Panc1 (cell line): ENCODE data around the gene CASP6. TPM values are rescaled to one million over a fixed set of nuclear protein-coding genes. Genes with fewer than 3 reads are reported as not detected.

Source experiments
- ATAC-seq: fragments of 200-7000 bp; cut with Tn5 transposase; 2 replicates; pipeline ENCODE4 v1.9.1; 2020; ENCODE audit warnings: mild to moderate bottlenecking, moderate library complexity
- BruUV-seq: library from RNA; stranded (reverse); fragments of 400-500 nt; replicated peaks from 2 replicates; lab custom pipeline; 2021; lab: Mats Ljungman, UMichigan
- CTCF ChIA-PET: fragments of 300-600 bp; sonication (Branson Sonifier 250); formaldehyde crosslinking; loops from one replicate; lab custom pipeline; 2022; ENCODE audit warnings: antibody characterized with exemption; lab: Charles Lee
- POLR2A ChIA-PET: fragments of 300-600 bp; sonication (Branson Sonifier 250); formaldehyde crosslinking; loops from one replicate; lab custom pipeline; 2022; ENCODE audit warnings: antibody characterized with exemption; lab: Charles Lee
- DNase-seq: peaks from one replicate; pipeline ENCODE4 v3.0.0-alpha.2; 2010; ENCODE audit warnings: low read depth, low spot score
- H3K27ac ChIP-seq: 2 replicates; pipeline ENCODE4 v1.5.1; 2011; ENCODE audit warnings: mild to moderate bottlenecking, low read length, inconsistent platforms
- H3K27me3 ChIP-seq: fragments of 200-500 bp; sonication (Bioruptor generic); 2 replicates; pipeline ENCODE4 v1.6.0; 2014; ENCODE audit warnings: low read length, inconsistent platforms; ENCODE audit not compliant: control insufficient read depth, insufficient read depth
- H3K36me3 ChIP-seq: fragments of 200-500 bp; sonication (Bioruptor generic); 2 replicates; pipeline ENCODE4 v1.5.1; 2014; ENCODE audit warnings: inconsistent platforms, mild to moderate bottlenecking, low read length, moderate library complexity; ENCODE audit not compliant: control insufficient read depth, insufficient read depth
- H3K4me1 ChIP-seq: 2 replicates; pipeline ENCODE4 v1.5.1; 2011; ENCODE audit warnings: inconsistent platforms, mild to moderate bottlenecking, low read length, moderate library complexity; ENCODE audit not compliant: control insufficient read depth, insufficient read depth
- H3K4me3 ChIP-seq, 2 experiments: 2 replicates each; pipeline ENCODE4 v1.5.1; 2011 to 2012; ENCODE audit warnings: low read depth in 2 of 2, low read length in 2 of 2, mild to moderate bottlenecking in 2 of 2, inconsistent platforms in 1 of 2, moderate library complexity in 1 of 2
- H3K9me3 ChIP-seq: fragments of 200-500 bp; sonication (Bioruptor generic); 2 replicates; pipeline ENCODE4 v1.5.1; 2014; ENCODE audit warnings: low read depth, mild to moderate bottlenecking, inconsistent platforms, low read length, moderate library complexity; ENCODE audit not compliant: control insufficient read depth, insufficient read depth
- POLR2AphosphoS5 ChIP-seq: IDR thresholded peaks from 2 replicates; pipeline ENCODE4 v1.6.1; 2012; ENCODE audit warnings: mild to moderate bottlenecking, low read depth, low read length, moderate library complexity
- SIN3A ChIP-seq: IDR thresholded peaks from 2 replicates; pipeline ENCODE4 v1.6.1; 2012; ENCODE audit warnings: low read depth, mild to moderate bottlenecking, low read length, moderate library complexity, borderline replicate concordance; ENCODE audit not compliant: insufficient read depth
- TCF7L2 ChIP-seq: IDR thresholded peaks from 2 replicates; pipeline ENCODE4 v1.6.1; 2011; ENCODE audit warnings: mild to moderate bottlenecking, low read depth, low read length, inconsistent platforms
- in situ Hi-C: cut with HindIII; loops from 2 replicates; pipeline ENCODE4 v1.10.0; 2016; ENCODE audit warnings: low sequenced_read_pairs, low pct_unique_long_range_greater_than_20kb
- intact Hi-C: fragments of 100-400 bp; cut with micrococcal nuclease; formaldehyde crosslinking; loops from one replicate; pipeline ENCODE4 v1.10.0; 2022; ENCODE audit not compliant: unreplicated experiment
- total RNA-seq: library from RNA; stranded (reverse); gene quantifications from one replicate; pipeline ENCODE4 v1.2.1, GENCODE V29; 2021; ENCODE audit not compliant: unreplicated experiment
- TF ChIP-seq, protein P1 (sequence below): fragments of 450-650 bp; IDR thresholded peaks from 2 replicates; pipeline ENCODE4 v1.5.1; 2017; ENCODE audit warnings: mild to moderate bottlenecking
- TF ChIP-seq, protein P2 (sequence below), 2 experiments: IDR thresholded peaks; 2 replicates each; pipeline ENCODE4 v1.6.1; 2011 to 2012; ENCODE audit warnings: low read depth in 2 of 2, control low read depth in 1 of 2, low read length in 1 of 2, mild to moderate bottlenecking in 1 of 2, moderate library complexity in 1 of 2; ENCODE audit not compliant: insufficient read depth in 1 of 2

Gene CASP6
- total RNA-seq, 1 experiment from 2014 or later, result 15.2 TPM

DNA sequence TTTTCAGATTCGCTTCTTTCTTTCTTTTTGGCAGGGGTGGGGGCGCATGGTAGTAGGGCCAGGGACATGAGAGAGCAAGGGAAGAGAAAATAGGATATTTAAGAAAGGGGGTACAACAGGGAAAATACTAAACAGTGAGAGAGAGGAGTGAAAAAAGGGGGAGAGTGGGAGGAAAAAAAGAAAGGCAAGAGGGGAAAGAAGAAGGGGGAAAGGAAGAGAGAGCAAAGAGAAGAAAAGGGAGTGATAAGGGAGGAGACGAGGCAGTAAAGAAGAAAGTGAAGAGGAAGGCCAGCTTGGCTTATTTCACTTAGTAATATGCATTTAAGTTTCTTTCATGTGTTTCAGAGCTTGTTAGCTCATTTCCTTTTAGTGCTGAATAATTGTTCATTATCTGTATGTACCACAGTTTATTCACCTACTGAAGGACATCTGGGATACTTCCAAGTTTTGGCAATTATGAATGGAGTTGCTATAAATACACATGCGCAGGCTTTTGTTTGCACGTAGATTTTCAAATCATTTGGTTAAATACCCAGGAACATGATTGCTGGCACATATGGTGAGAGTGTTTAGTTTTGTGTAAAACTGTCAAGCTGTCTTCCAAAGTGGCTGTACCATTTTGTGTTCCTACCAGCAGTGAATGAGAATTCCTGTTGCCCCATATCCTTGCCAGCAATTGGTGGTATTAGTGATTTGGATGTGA lies 37.3 kb downstream of the CASP6 start:
- no peaks in the 10 kb centered on the region for H3K27me3 ChIP-seq
- H3K27ac ChIP-seq, result no peak overlapping the region
- CTCF ChIA-PET, result no interaction called here
- ATAC-seq (no peak), DNase-seq (no peak)
- H3K36me3 ChIP-seq, result no peaks in the 10 kb centered on the region
- TF ChIP-seq POLR2AphosphoS5, result no peak
- TF ChIP-seq, protein P1, sequence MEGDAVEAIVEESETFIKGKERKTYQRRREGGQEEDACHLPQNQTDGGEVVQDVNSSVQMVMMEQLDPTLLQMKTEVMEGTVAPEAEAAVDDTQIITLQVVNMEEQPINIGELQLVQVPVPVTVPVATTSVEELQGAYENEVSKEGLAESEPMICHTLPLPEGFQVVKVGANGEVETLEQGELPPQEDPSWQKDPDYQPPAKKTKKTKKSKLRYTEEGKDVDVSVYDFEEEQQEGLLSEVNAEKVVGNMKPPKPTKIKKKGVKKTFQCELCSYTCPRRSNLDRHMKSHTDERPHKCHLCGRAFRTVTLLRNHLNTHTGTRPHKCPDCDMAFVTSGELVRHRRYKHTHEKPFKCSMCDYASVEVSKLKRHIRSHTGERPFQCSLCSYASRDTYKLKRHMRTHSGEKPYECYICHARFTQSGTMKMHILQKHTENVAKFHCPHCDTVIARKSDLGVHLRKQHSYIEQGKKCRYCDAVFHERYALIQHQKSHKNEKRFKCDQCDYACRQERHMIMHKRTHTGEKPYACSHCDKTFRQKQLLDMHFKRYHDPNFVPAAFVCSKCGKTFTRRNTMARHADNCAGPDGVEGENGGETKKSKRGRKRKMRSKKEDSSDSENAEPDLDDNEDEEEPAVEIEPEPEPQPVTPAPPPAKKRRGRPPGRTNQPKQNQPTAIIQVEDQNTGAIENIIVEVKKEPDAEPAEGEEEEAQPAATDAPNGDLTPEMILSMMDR, result no peak
- no peak for TF ChIP-seq SIN3A
- no peak for TF ChIP-seq TCF7L2
- TF ChIP-seq, protein P2, sequence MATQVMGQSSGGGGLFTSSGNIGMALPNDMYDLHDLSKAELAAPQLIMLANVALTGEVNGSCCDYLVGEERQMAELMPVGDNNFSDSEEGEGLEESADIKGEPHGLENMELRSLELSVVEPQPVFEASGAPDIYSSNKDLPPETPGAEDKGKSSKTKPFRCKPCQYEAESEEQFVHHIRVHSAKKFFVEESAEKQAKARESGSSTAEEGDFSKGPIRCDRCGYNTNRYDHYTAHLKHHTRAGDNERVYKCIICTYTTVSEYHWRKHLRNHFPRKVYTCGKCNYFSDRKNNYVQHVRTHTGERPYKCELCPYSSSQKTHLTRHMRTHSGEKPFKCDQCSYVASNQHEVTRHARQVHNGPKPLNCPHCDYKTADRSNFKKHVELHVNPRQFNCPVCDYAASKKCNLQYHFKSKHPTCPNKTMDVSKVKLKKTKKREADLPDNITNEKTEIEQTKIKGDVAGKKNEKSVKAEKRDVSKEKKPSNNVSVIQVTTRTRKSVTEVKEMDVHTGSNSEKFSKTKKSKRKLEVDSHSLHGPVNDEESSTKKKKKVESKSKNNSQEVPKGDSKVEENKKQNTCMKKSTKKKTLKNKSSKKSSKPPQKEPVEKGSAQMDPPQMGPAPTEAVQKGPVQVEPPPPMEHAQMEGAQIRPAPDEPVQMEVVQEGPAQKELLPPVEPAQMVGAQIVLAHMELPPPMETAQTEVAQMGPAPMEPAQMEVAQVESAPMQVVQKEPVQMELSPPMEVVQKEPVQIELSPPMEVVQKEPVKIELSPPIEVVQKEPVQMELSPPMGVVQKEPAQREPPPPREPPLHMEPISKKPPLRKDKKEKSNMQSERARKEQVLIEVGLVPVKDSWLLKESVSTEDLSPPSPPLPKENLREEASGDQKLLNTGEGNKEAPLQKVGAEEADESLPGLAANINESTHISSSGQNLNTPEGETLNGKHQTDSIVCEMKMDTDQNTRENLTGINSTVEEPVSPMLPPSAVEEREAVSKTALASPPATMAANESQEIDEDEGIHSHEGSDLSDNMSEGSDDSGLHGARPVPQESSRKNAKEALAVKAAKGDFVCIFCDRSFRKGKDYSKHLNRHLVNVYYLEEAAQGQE (IDR thresholded peaks at IDR 0.05; ENCODE audit: insufficient read depth in 1 of 2, low read depth in 2 of 2, low read length in 1 of 2), result no peak
- no TSS peak for BruUV-seq
- intact Hi-C loops (no loop called here), in situ Hi-C loops (no loop called here)
- H3K4me3 ChIP-seq, result no peak overlapping the region
- H3K4me1 ChIP-seq, result no peaks in the 10 kb centered on the region
- POLR2A ChIA-PET, result no interaction called here
- no peaks in the 10 kb centered on the region for H3K9me3 ChIP-seq

DNA sequence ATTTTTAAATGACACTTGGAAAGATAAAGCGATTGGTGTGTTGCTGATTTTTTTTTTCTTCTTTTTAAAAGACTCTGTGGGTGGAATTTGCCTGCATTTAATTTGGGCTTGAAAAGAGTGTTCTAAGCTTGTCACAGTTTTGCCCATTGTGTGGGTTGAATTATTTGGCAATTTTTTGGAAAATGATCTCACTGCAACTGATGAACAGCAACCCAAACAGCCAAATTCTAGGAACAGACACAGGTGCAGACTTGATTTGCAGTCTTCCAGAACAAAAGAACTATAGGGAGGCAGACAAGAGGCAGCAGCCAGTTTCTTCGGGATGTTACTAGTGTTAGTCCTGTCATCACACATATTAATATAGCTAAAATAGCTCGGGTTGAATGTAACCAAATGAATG lies 40.5 kb downstream of the CASP6 start:
- Histone ChIP-seq H3K4me3 (no peak overlapping the region), H3K27ac (no peak overlapping the region), H3K9me3 (no peaks in the 10 kb centered on the region), H3K4me1 (no peaks in the 10 kb centered on the region), H3K27me3 (no peaks in the 10 kb centered on the region), H3K36me3 (no peaks in the 10 kb centered on the region)
- ChIA-PET POLR2A (no interaction called here), CTCF (no interaction called here)
- in situ Hi-C loops, result no loop called here
- intact Hi-C loops, result no loop called here
- DNase-seq (no peak), ATAC-seq (no peak)
- TF ChIP-seq, protein P2 (IDR thresholded peaks at IDR 0.05; ENCODE audit: insufficient read depth in 1 of 2, low read depth in 2 of 2, low read length in 1 of 2), result no peak
- TF ChIP-seq, protein P1, result no peak
- TF ChIP-seq TCF7L2 (no peak), SIN3A (no peak), POLR2AphosphoS5 (no peak)
- no TSS peak for BruUV-seq
